Adipose tissue (tissue), 3 donors: Measurements from ENCODE around the gene STMND1. TPM values are rescaled to one million over a fixed set of nuclear protein-coding genes. Genes with fewer than 3 reads are reported as not detected.
"Not testable (repeated sequence)": the region's sequence is repeated elsewhere in the genome, so short reads cannot be mapped to it uniquely, and the experiment has no call there.

Experiments used
- H3K27ac ChIP-seq: one replicate; pipeline ENCODE4 v1.5.1; 2013; ENCODE audit warnings: low read depth, low read length
- WGBS, 3 donors: extraction: QIAGEN DNeasy Blood & Tissue Kit; methylation state at CpG; one replicate each; pipeline ENCODE4 v1.1.7; 2013; 5-methylcytosine and 5-hydroxymethylcytosine counted together
- polyA plus RNA-seq, 3 donors: library from polyadenylated mRNA; stranded (reverse); fragments of 200-250 nt; gene quantifications; one replicate each; pipeline ENCODE4 v1.2.3, GENCODE V29; 2013
- donor health status: healthy with polysubstance abuse.
- donor health status: Bipolar disorder and iron deficiency.
- donor health status: healthy.

Gene STMND1
- 1 to 10 TPM in 1 of 3 donors, not detected in 2; 3.0 TPM for polyA plus RNA-seq

GRCh38 chr6:17101422-17102257, at the start of gene STMND1:
Gene STMND1 (plus strand): TSS chr6:17102050. CDS start chr6:17102258, 208 bp downstream.
- 5 to 7% (median 6%) methylated on average over 57 of the region's 57 CpGs for WGBS, 3 donors
- H3K27ac ChIP-seq = no peak within 1 kb of the TSS

DNA sequence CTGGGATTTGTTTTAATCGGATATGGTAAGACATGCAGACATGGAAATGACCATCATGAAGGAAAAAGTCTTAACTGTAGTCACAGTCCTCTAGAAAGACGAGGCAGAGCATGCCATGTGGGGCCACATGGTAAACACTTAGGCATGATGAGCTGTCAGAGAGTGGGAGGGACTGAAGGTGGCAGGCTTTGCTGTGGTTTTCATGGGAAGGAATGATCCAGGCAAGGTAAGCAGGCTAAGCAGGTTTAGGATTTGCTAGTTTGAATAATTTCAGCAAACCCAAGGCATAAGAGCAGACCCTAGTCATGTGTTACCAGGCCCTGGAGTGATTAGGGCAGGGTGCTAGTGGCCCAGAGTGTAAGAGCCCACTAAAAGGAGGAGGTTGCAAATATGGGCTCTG, 47.2 kb upstream of the STMND1 start:
- H3K27ac ChIP-seq = no peak overlapping the region
- WGBS, 3 donors = 81 to 91% (median 91%) methylated on average over 2 of the region's 2 CpGs

DNA sequence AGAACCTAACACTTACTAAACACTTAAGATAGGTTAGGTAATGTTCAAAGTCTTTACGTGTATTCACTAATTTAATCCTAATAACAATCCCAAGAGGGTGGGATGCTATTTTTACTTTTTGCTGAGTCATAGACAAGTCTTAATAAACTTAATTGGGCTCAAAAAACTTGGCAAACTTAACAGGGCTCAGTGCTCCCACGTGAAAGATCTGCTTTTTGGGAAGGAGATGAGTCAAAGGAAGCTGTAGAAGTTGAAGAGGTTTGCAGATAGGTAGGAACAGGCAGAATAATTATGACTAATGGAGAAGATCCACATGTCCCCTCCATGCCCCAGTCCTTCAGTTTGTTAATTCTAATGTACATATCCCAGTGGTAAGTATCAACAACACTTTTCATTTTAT, 44.5 kb upstream of the STMND1 start:
- whole genome bisulfite sequencing, 3 donors = 40 to 69% (median 44%) methylated on average over 2 of the region's 2 CpGs
- H3K27ac ChIP-seq = no peak overlapping the region

- WGBS, 3 donors = 87 to 89% (median 88%) methylated on average over 2 of the region's 2 CpGs
- no peak overlapping the region for H3K27ac ChIP-seq
Observed at GRCh38 chr6:17058550-17058949, 43.3 kb upstream of the STMND1 start.

GRCh38 chr6:17059022-17059421, 42.8 kb upstream of the STMND1 start:
- H3K27ac ChIP-seq = no peak overlapping the region
- 70 to 84% (median 74%) methylated on average over 7 of the region's 7 CpGs for WGBS, 3 donors

DNA sequence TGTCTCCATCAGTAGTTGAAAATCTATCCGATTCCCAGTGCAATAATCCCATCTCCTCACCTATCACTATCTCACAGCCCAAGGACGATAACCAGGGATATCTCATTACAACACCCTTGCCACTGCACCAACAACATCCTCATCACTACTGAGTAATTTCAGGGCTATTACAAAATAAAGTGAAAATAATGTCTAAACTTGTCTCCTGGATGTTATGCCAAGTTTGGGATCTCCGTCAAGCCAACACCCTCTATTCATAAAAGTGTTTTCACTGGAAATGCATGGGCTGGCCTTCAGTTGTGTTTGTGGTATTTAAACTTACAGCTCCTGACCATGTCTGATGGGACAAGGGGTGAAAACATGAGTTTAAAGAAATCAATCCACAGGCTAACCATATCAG, 42.0 kb upstream of the STMND1 start:
- 77 to 93% (median 84%) methylated on average over 3 of the region's 3 CpGs for WGBS, 3 donors
- H3K27ac ChIP-seq = no peak overlapping the region

DNA sequence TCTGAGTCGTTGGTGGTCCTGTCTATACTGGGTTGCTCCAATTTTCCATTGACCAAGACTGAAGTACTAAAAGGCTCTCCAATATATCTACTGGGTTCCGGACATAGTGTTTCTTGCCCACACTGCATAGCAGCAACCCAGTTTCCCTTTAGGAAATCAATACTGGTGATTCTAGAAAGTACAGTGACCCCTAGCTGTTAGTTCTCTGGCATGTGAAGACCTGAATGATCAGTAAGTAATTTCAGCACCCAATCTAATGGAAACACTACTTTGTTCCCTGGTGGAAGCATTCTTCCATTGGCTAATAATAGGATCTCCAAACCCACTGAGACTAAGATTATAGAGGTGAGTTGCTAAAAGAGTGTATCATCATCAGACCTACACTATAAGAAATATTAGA, 40.8 kb upstream of the STMND1 start:
- H3K27ac ChIP-seq = no peak overlapping the region
- 88 to 91% (median 90%) methylated on average over 2 of the region's 2 CpGs for WGBS, 3 donors

- no peak overlapping the region for H3K27ac ChIP-seq
Observed at GRCh38 chr6:17062871-17063440, 38.9 kb upstream of the STMND1 start.

DNA sequence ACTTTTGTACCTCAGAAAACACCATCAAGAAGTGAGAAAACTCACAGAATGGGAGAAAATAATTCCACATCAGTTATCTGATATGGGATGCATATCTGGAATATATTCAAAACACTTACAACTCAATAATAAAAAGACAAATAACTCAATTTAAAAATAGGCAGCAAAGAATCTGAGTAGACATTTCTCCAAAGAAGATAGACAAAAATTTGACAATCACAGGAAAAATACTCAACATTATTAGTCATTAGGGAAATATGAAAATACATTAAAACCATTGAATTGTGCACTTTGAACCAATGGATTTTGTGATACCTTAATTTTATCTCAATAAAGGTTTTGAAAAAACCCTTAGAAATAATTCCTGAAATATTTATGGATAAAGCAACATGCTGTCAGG, 36.9 kb upstream of the STMND1 start:
- no peak overlapping the region for H3K27ac ChIP-seq

GRCh38 chr6:17066610-17067009, 35.2 kb upstream of the STMND1 start:
- 81 to 87% (median 84%) methylated on average over 6 of the region's 6 CpGs for WGBS, 3 donors

GRCh38 chr6:17068972-17069371, 32.9 kb upstream of the STMND1 start:
- H3K27ac ChIP-seq = not testable (repeated sequence)

More at GRCh38 chr6:17066610-17067009, 35.2 kb upstream of the STMND1 start:
- H3K27ac ChIP-seq = no peak overlapping the region

DNA sequence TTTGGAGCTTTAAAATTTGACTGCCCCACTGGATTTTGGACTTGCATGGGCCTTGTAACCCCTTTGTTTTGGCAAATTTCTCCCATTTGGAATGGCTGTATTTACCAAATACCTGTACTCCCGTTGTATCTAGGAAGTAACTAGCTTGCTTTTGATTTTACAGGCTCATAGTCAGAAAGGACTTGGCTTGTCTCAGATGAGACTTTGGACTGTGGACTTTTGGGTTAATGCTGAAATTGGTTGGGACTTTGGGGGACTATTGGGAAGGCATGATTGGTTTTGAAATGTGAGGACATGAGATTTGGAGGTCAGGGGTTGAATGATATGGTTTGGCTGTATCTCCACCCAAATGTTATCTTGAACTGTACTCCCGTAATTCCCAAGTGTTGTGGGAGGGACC, 31.4 kb upstream of the STMND1 start:
- not testable (repeated sequence) for H3K27ac ChIP-seq
- 73 to 92% (median 82%) methylated on average over 2 of the region's 2 CpGs for WGBS, 3 donors

DNA sequence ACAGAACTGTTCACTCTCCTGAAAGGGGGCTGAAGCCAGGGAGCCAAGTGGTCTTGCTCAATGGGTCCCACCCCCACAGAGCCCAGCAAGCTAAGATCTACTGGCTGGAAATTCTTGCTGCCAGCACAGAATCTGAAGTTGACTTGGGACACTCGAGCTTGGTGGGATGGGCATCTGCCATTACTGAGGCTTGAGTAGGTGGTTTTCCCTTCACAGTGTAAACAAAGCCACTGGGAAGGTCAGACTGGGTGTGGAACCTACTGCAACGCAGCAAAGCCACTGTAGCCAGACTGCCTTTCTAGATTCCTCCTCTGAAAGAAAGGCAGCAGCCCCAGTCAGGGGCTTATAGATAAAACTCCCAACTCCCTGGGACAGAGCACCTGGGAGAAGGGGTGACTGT, 28.3 kb upstream of the STMND1 start:
- 57 to 66% (median 61%) methylated on average over 2 of the region's 2 CpGs for WGBS, 3 donors
- H3K27ac ChIP-seq = not testable (repeated sequence)

DNA sequence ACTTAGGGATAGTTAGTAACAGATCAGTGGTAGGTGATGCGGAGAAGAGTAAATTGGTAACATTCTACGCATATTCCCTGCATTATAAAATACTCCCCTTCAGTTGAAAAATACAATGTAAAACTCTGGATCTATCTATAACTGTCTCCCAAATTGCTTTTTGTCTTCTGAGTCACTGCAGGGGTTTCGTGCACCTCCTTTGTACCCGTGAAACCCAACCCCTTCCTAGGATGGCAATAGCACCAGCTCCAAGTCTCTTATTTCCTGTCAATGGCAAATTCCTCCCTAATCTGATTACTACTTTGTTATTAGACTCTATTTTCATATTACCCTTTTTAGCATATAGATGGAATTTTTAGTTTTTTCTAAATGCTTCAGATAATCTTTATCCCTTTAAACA, 20.6 kb upstream of the STMND1 start:
- 71 to 89% (median 84%) methylated on average over 4 of the region's 4 CpGs for WGBS, 3 donors
- H3K27ac ChIP-seq = no peak overlapping the region

DNA sequence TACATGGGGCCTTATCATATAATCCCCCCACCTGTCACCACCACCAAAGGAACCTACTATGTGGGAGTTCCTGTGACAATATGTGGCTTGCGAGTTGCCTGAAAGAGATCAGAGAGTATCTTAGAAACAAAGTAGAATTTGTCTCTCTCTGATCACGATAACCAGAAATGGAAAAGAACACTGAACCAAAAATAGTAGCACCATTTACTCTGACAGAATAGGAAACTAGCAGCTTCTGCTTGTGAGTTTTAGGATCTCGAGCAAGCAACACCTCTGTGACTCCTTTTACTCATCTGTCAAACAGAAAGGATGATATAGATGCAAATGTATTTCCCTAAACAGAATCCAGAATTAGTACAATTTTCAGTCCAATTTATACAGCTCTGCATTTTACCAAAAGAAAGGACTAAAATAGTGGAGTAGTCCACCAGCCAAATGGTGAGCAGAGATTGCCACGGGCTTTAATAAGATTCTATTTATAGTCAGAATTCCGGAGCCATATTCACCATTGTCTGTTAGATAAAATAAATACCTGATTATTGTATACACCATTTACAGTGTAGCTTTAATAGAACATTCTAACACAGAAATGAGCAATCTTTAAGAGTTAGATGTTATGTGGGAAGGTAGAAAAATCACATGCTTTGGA, 19.9 kb upstream of the STMND1 start:
- whole genome bisulfite sequencing, 3 donors = 77 to 80% (median 77%) methylated on average over 5 of the region's 5 CpGs
- no peak overlapping the region for H3K27ac ChIP-seq

- WGBS, 3 donors = 79 to 90% (median 84%) methylated on average over 3 of the region's 3 CpGs
Observed at GRCh38 chr6:17083397-17083796, 18.5 kb upstream of the STMND1 start.

GRCh38 chr6:17086469-17086868, 15.4 kb upstream of the STMND1 start:
- WGBS, 3 donors = 31 to 42% (median 37%) methylated on average over 11 of the region's 11 CpGs
- no peak overlapping the region for H3K27ac ChIP-seq

More at GRCh38 chr6:17083397-17083796, 18.5 kb upstream of the STMND1 start:
- no peak overlapping the region for H3K27ac ChIP-seq

GRCh38 chr6:17088091-17088611, 13.7 kb upstream of the STMND1 start:
- 84 to 98% (median 95%) methylated on average over 4 of the region's 4 CpGs for WGBS, 3 donors
- no peak overlapping the region for H3K27ac ChIP-seq

GRCh38 chr6:17091122-17091521, 10.7 kb upstream of the STMND1 start:
- H3K27ac ChIP-seq = no peak overlapping the region
- 74 to 79% (median 77%) methylated on average over 3 of the region's 3 CpGs for WGBS, 3 donors
